Sigmoid colon (tissue), 7 donors: Measurements from ENCODE around the gene PLD2. TPM values are rescaled to one million over a fixed set of nuclear protein-coding genes. Genes with fewer than 3 reads are reported as not detected.

Source experiments
- DNase-seq: peaks from one replicate; pipeline ENCODE4 v3.0.0-alpha.2; 2019
- H3K27ac ChIP-seq, 4 donors: fragments of 200-600 bp; sonication (generic); one replicate each; pipeline ENCODE4 v1.5.1; 2016 to 2019; ENCODE audit warnings: mild to moderate bottlenecking in 1 of 4
- H3K27me3 ChIP-seq, 3 donors: fragments of 200-600 bp; sonication (generic); one replicate each; pipeline ENCODE4 v1.5.1; 2019; ENCODE audit warnings: mild to moderate bottlenecking in 1 of 3
- H3K36me3 ChIP-seq, 4 donors: fragments of 200-600 bp; sonication (generic); one replicate each; pipeline ENCODE4 v1.5.1; 2016 to 2019
- H3K4me1 ChIP-seq, 4 donors: fragments of 200-600 bp; sonication (generic); one replicate each; pipeline ENCODE4 v1.5.1; 2017 to 2019
- H3K4me3 ChIP-seq, 4 donors: fragments of 200-600 bp; sonication (generic); one replicate each; pipeline ENCODE4 v1.5.1; 2017 to 2019; ENCODE audit warnings: mild to moderate bottlenecking in 2 of 4, moderate library complexity in 1 of 4
- H3K9me3 ChIP-seq, 4 donors: fragments of 200-600 bp in 3 of 4; sonication (generic) in 3 of 4; one replicate each; pipeline versions ENCODE4 v1.5.1 to v1.6.1; 2013 to 2019
- CTCF ChIP-seq, 4 experiments: fragments of 450-650 bp in 3 of 4; fragments of 200-600 bp in 1 of 4; IDR thresholded peaks; one replicate each; pipeline ENCODE4 v1.5.1; 2016 to 2019; ENCODE audit warnings: antibody characterized with exemption in 4 of 4, mild to moderate bottlenecking in 3 of 4, moderate library complexity in 2 of 4
- EP300 ChIP-seq, 4 donors: sonication (generic); formaldehyde crosslinking; IDR thresholded peaks; one replicate each; pipeline ENCODE4 v1.6.1; 2017; ENCODE audit warnings: antibody characterized with exemption in 4 of 4
- POLR2A ChIP-seq, 2 donors: fragments of 450-650 bp; IDR thresholded peaks; one replicate each; pipeline ENCODE4 v1.6.1; 2016; ENCODE audit warnings: antibody characterized with exemption in 2 of 2, mild to moderate bottlenecking in 2 of 2, moderate library complexity in 2 of 2
- POLR2AphosphoS5 ChIP-seq, 4 donors: sonication (generic); formaldehyde crosslinking; IDR thresholded peaks; one replicate each; pipeline ENCODE4 v1.6.1; 2017; ENCODE audit warnings: antibody characterized with exemption in 4 of 4
- WGBS, 2 donors: extraction: QIAGEN DNeasy Blood & Tissue Kit; methylation state at CpG; one replicate each; pipeline ENCODE4 v1.1.7; 2013; 5-methylcytosine and 5-hydroxymethylcytosine counted together
- intact Hi-C: fragments of 100-400 bp; cut with DNase I; formaldehyde crosslinking; loops from one replicate; pipeline ENCODE4 v1.15.1; 2023
- polyA plus RNA-seq, 3 donors: library from polyadenylated mRNA; stranded (reverse); fragments of 200-250 nt; gene quantifications; one replicate each; pipeline ENCODE4 v1.2.3, GENCODE V29; 2013
- total RNA-seq, 4 donors: library from RNA; depleted of rRNA; stranded (reverse); fragments of >200 nt; gene quantifications; one replicate each; pipeline ENCODE4 v1.1.0, GENCODE V29; 2016
- donor health status: healthy with polysubstance abuse.
- donor health status: Bipolar disorder and iron deficiency.
- donor health status: healthy.

The PLD2 gene
- total and polyA plus RNA-seq, 7 donors, result 6.0 to 20.5 (median 12.1) TPM

GRCh38 chr17:4834681-4835020, 27.7 kb downstream of the PLD2 start:
- TF ChIP-seq POLR2A (IDR thresholded peaks at IDR 0.05) (no peak), POLR2AphosphoS5 (IDR thresholded peaks at IDR 0.05) (no peak), EP300 (IDR thresholded peaks at IDR 0.05) (no peak), CTCF (IDR thresholded peaks at IDR 0.05) (no peak)
- Histone ChIP-seq H3K4me1 (peaks cover 0 to 34% (median 18%) of the 10 kb centered on the region in 4 donors), H3K4me3 (peak overlapping the region in 2 of 4 donors; percentile 76 to 99), H3K9me3 (no peaks in the 10 kb centered on the region), H3K36me3 (no peaks in the 10 kb centered on the region), H3K27ac (peak overlapping the region; percentile 85 to 94 (median 88)), H3K27me3 (no peaks in the 10 kb centered on the region)
- DNase-seq, result no peak
- intact Hi-C loops, result loop anchor here (2.0 to 5.0 kb wide), 3 partner anchors 24 to 122 kb away; partner anchors contain the start of genes ARRB2 and PSMB6
- WGBS, 2 donors, result 19 to 65% methylated on average over 4 of the region's 4 CpGs

- H3K4me1 ChIP-seq, result peaks cover 0 to 39% (median 18%) of the 10 kb centered on the region in 4 donors
- 68 to 84% methylated on average over 4 of the region's 4 CpGs for WGBS, 2 donors
- no peaks in the 10 kb centered on the region for H3K27me3 ChIP-seq
- intact Hi-C loops, result no loop called here
- TF ChIP-seq CTCF (IDR thresholded peaks at IDR 0.05) (no peak), POLR2AphosphoS5 (IDR thresholded peaks at IDR 0.05) (no peak), EP300 (IDR thresholded peaks at IDR 0.05) (no peak), POLR2A (IDR thresholded peaks at IDR 0.05) (no peak)
- H3K9me3 ChIP-seq, result no peaks in the 10 kb centered on the region
- H3K36me3 ChIP-seq, result no peaks in the 10 kb centered on the region
- H3K27ac ChIP-seq, result no peak overlapping the region
- H3K4me3 ChIP-seq, result no peak overlapping the region
- DNase-seq, result no peak
Measured at GRCh38 chr17:4836221-4836620, 29.3 kb downstream of the PLD2 start.

GRCh38 chr17:4837471-4838308, 30.7 kb downstream of the PLD2 start:
- Histone ChIP-seq H3K9me3 (no peaks in the 10 kb centered on the region), H3K27me3 (no peaks in the 10 kb centered on the region), H3K36me3 (no peaks in the 10 kb centered on the region), H3K4me3 (no peak overlapping the region), H3K27ac (peak overlapping the region in 1 of 4 donors; percentile 15), H3K4me1 (peaks cover 0 to 39% (median 18%) of the 10 kb centered on the region in 4 donors)
- 73 to 77% methylated on average over 13 of the region's 13 CpGs for WGBS, 2 donors
- intact Hi-C loops, result no loop called here
- DNase-seq, result no peak
- no peak for TF ChIP-seq EP300 (IDR thresholded peaks at IDR 0.05)
- TF ChIP-seq CTCF (IDR thresholded peaks at IDR 0.05), result no peak
- TF ChIP-seq POLR2A (IDR thresholded peaks at IDR 0.05), result no peak
- no peak for TF ChIP-seq POLR2AphosphoS5 (IDR thresholded peaks at IDR 0.05)

- TF ChIP-seq EP300 (IDR thresholded peaks at IDR 0.05) (no peak), POLR2AphosphoS5 (IDR thresholded peaks at IDR 0.05) (no peak)
- intact Hi-C loops, result no loop called here
- no peaks in the 10 kb centered on the region for H3K9me3 ChIP-seq
- H3K27ac ChIP-seq, result no peak overlapping the region
- DNase-seq, result no peak
- H3K27me3 ChIP-seq, result no peaks in the 10 kb centered on the region
- H3K36me3 ChIP-seq, result no peaks in the 10 kb centered on the region
- no peak overlapping the region for H3K4me3 ChIP-seq
- WGBS, 2 donors, result 91% methylated on average over 3 of the region's 3 CpGs
- H3K4me1 ChIP-seq, result peaks cover 0 to 39% (median 18%) of the 10 kb centered on the region in 4 donors
Measured at GRCh38 chr17:4838309-4838785, 31.4 kb downstream of the PLD2 start.

- WGBS, 2 donors, result 90 to 92% methylated on average over 8 of the region's 8 CpGs
- peaks cover 0 to 32% (median 12%) of the 10 kb centered on the region in 4 donors for H3K4me1 ChIP-seq
Measured at GRCh38 chr17:4839221-4839620, 32.3 kb downstream of the PLD2 start.

More at GRCh38 chr17:4839221-4839620, 32.3 kb downstream of the PLD2 start:
- H3K27ac ChIP-seq, result no peak overlapping the region
- TF ChIP-seq EP300 (IDR thresholded peaks at IDR 0.05) (no peak), POLR2AphosphoS5 (IDR thresholded peaks at IDR 0.05) (no peak), CTCF (IDR thresholded peaks at IDR 0.05) (no peak), POLR2A (IDR thresholded peaks at IDR 0.05) (no peak)
- DNase-seq, result no peak
- no peak overlapping the region for H3K4me3 ChIP-seq
- no peaks in the 10 kb centered on the region for H3K36me3 ChIP-seq
- intact Hi-C loops, result no loop called here
- no peaks in the 10 kb centered on the region for H3K9me3 ChIP-seq
- no peaks in the 10 kb centered on the region for H3K27me3 ChIP-seq
